Breast epithelium (tissue), 4 donors: ENCODE measurements around the gene POTEJ. TPM values are rescaled to one million over a fixed set of nuclear protein-coding genes. Genes with fewer than 3 reads are reported as not detected.
"Not testable (repeated sequence)": the region's sequence is repeated elsewhere in the genome, so short reads cannot be mapped to it uniquely, and the experiment has no call there.

Source experiments
- DNase-seq, 2 donors: peaks; one replicate each; pipeline ENCODE4 v3.0.0-alpha.2; 2019; ENCODE audit warnings: low spot score in 2 of 2
- H3K27ac ChIP-seq, 2 donors: fragments of 200-600 bp; sonication (generic) in 1 of 2; one replicate each; pipeline ENCODE4 v1.5.1; 2016 to 2019; ENCODE audit warnings: mild to moderate bottlenecking in 1 of 2
- H3K27me3 ChIP-seq, 2 donors: fragments of 200-600 bp; sonication (generic) in 1 of 2; one replicate each; pipeline versions ENCODE4 v1.5.1 to v1.6.0; 2017 to 2019; ENCODE audit warnings: control low read depth in 1 of 2, mild to moderate bottlenecking in 1 of 2
- H3K36me3 ChIP-seq: fragments of 200-600 bp; one replicate; pipeline ENCODE4 v1.5.1; 2019
- H3K4me1 ChIP-seq, 2 donors: fragments of 200-600 bp; sonication (generic); one replicate each; pipeline ENCODE4 v1.5.1; 2016 to 2019; ENCODE audit warnings: control low read depth in 1 of 2
- H3K4me3 ChIP-seq, 3 donors: fragments of 200-600 bp; sonication (generic); 1 replicate in 2 of 3; 2 replicates in 1 of 3; pipeline ENCODE4 v1.5.1; 2016 to 2019; ENCODE audit warnings: mild to moderate bottlenecking in 3 of 3, moderate library complexity in 2 of 3
- H3K9me3 ChIP-seq, 2 donors: fragments of 200-600 bp; sonication (generic) in 1 of 2; one replicate each; pipeline ENCODE4 v1.5.1; 2016 to 2019; ENCODE audit warnings: control low read depth in 1 of 2
- intact Hi-C: fragments of 100-400 bp; cut with DNase I; formaldehyde crosslinking; loops from one replicate; pipeline ENCODE4 v1.15.1; 2023; ENCODE audit warnings: low total_unique reads
- total RNA-seq, 3 donors: library from RNA; depleted of rRNA; stranded (reverse); fragments of >200 nt; gene quantifications; one replicate each; pipeline ENCODE4 v1.1.0, GENCODE V29; 2016

The POTEJ gene
- total RNA-seq, 3 donors from 2014 or later = not detected

DNA sequence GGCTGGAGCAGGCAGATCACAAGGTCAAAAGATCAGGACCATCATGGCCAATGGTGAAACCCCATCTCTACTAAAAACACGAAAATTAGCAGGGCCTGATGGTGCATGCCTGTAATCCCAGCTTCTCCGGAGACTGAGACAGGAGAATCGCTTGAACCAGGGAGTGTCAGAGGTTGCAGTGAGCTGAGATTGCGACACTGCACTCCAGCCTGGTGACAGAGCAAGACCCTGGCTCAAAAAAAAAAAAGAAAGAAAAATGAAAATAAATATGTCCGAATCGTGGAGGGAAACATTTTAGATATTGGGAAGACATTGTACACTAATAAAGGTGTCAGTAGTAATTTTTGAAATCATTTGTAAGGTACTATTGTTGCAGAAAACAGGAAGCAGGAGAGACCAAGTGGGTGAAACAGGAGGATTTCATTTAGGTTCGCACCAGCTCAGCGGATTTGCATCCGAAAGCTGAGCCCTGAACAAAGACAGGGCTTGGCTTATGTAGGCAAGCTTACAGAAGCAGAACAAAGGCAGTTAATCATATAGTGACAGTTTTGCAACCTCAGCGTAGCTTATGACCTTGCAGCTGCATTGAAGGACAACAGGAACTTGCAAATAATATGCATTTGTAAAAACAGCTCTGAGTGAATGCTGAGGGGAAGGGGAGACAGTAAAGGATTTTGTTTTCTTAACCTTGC lies 17.7 kb downstream of the POTEJ start:
- H3K27ac ChIP-seq, H3K4me1 ChIP-seq, H3K27me3 ChIP-seq, H3K36me3 ChIP-seq, DNase-seq, H3K9me3 ChIP-seq, H3K4me3 ChIP-seq, intact Hi-C loops: not testable (repeated sequence)

DNA sequence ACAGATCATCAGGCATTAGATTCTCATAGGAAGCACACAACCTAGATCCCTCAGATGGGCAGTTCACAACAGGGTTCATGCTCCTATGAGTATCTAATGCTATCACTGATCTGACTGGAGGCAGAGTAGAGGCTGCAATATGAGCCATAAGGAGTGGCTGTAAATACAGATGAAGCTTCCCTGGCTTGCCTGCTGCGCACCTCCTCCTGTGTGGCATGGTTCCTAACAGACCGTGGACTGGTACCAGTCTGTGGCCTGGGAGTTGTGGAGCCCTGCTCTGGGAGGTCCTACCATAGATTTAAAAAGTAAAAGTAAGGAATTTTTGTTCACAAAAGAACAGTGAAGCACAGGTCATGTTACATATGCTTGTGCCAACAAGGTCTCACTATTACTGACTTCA lies 27.7 kb downstream of the POTEJ start:
- intact Hi-C loops, H3K36me3 ChIP-seq, DNase-seq, H3K4me1 ChIP-seq, H3K4me3 ChIP-seq, H3K9me3 ChIP-seq, H3K27ac ChIP-seq, H3K27me3 ChIP-seq: not testable (repeated sequence)

DNA sequence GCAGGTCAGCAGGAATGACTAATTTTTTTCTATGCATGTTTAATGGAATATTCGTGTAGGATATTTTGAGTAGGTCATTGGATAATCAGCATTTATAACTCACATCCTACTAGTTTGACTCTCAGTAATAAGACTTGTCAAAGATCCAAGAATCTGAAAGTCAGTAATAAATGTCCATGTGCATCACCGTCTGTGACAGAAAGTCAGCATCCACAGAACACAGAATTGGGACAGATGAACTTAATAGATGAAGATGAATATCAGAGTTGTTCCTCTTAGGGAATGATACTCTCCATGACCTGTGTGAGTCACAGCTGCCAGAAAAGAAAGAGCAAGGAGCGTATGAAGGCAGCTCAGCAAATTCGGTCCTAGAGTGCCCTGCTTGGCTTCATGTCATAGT lies 30.4 kb downstream of the POTEJ start:
- H3K27ac ChIP-seq, intact Hi-C loops, H3K4me3 ChIP-seq, H3K4me1 ChIP-seq, H3K9me3 ChIP-seq, DNase-seq, H3K36me3 ChIP-seq, H3K27me3 ChIP-seq: not testable (repeated sequence)

DNA sequence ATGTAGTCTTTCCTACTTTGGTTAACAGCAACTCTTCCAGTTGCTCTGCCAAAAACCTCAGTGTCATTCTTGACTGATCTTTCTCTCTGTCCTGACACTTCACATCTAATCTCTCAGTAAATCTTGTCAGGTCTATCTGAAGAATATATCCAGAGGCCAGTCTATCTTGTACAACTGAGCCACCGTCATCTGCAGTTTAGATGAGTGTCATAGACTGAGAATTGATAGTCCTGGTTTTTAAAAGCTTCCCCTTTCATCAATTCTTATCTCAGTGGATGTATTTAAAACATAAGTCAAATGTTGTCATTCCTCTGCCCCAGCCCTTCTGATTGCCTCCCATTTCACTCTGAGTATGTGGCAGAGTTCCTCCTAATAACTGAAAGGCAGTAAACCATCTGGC lies 38.0 kb downstream of the POTEJ start:
- H3K27me3 ChIP-seq, intact Hi-C loops, H3K4me3 ChIP-seq, H3K36me3 ChIP-seq, H3K27ac ChIP-seq, H3K9me3 ChIP-seq, H3K4me1 ChIP-seq, DNase-seq: not testable (repeated sequence)

DNA sequence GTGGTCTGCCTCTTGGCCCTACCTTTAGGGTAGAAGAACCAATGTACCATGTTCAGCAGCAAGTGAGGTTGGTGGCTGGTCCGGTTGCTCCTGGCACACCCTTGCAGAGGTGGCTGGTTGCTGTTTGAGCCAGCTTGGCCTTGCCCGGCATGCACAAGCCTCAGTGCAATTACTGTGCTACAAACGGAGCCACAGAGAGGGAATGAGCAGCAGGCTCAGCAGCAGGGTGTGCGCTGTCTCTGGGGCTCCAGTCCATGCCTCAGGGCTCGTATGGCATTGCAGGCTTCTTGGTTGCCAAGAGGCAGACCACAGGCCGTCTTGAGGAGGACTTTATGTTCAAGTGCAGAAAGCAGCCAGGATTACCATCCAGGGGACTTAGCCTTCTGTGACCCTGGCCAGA lies 53.3 kb downstream of the POTEJ start:
- H3K27ac ChIP-seq, intact Hi-C loops, H3K27me3 ChIP-seq, H3K9me3 ChIP-seq, H3K36me3 ChIP-seq, DNase-seq, H3K4me1 ChIP-seq, H3K4me3 ChIP-seq: not testable (repeated sequence)

DNA sequence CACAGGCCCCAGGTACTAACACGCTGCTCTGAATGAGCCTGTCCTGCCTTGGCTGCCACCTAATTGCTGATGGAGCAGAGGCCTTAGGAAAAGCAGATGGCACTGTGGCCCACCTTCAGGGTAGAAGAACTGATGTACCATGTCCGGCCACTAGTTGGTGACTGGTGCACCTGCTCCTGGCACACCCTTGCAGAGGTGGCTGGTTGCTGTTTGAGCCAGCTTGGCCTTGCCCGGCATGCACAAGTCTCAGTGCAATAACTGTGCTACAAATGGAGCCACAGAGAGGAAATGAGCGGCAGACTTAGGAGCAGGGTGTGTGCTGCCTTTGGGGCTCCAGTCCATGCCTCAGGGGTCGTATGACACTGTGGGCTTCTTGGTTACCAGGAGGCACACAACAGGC lies 54.4 kb downstream of the POTEJ start:
- H3K4me3 ChIP-seq, H3K36me3 ChIP-seq, H3K4me1 ChIP-seq, H3K27me3 ChIP-seq, H3K9me3 ChIP-seq, H3K27ac ChIP-seq, intact Hi-C loops, DNase-seq: not testable (repeated sequence)

DNA sequence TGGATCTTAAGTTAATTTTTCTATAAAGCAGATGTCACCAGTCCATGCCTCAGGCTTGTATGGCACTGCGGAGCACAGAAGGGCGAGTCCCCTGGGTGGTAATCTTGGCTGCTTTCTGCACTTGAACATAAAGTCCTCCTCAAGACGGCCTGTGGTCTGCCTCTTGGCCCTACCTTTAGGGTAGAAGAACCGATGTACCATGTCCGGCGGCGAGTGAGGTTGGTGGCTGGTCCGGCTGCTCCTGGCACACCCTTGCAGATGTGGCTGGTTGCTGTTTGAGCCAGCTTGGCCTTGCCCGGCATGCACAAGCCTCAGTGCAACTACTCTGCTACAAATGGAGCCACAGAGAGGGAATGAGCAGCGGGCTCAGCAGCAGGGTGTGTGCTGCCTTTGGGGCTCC lies 56.3 kb downstream of the POTEJ start:
- H3K9me3 ChIP-seq, H3K27ac ChIP-seq, intact Hi-C loops, H3K4me1 ChIP-seq, H3K4me3 ChIP-seq, DNase-seq, H3K27me3 ChIP-seq, H3K36me3 ChIP-seq: not testable (repeated sequence)

DNA sequence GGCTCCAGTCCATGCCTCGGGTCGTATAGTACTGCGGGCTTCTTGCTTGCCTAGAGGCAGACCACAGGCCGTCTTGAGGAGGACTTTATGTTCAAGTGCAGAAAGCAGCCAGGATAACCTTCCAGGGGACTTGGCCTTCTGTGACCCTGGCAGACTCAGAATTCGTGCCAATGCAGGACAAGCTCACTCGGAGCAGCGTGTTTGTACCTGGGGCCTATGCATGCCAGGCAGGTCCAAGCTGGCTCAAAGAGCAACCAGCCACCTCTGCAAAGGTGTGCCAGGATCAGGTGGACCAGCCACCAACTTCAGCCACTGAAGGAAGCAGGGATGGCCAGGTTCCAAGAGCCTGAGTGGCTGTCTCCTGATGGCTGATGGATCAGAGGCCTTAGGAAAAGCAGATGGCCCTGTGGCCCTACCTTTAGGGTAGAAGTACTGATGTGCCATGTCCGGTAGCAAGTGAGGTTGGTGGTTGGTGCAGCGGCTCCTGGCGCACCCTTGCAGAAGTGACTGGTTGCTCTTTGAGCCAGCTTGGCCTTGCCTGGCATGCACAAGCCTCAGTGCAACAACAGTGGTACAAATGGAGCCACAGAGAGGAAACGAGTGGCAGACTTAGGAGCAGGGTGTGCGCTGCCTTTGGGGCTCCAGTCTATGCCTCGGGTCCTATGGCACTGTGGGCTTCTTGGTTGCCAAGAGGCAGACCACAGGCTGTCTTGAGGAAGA lies 58.9 kb downstream of the POTEJ start:
- H3K36me3 ChIP-seq, H3K9me3 ChIP-seq, DNase-seq, intact Hi-C loops, H3K4me1 ChIP-seq, H3K27me3 ChIP-seq, H3K27ac ChIP-seq, H3K4me3 ChIP-seq: not testable (repeated sequence)

DNA sequence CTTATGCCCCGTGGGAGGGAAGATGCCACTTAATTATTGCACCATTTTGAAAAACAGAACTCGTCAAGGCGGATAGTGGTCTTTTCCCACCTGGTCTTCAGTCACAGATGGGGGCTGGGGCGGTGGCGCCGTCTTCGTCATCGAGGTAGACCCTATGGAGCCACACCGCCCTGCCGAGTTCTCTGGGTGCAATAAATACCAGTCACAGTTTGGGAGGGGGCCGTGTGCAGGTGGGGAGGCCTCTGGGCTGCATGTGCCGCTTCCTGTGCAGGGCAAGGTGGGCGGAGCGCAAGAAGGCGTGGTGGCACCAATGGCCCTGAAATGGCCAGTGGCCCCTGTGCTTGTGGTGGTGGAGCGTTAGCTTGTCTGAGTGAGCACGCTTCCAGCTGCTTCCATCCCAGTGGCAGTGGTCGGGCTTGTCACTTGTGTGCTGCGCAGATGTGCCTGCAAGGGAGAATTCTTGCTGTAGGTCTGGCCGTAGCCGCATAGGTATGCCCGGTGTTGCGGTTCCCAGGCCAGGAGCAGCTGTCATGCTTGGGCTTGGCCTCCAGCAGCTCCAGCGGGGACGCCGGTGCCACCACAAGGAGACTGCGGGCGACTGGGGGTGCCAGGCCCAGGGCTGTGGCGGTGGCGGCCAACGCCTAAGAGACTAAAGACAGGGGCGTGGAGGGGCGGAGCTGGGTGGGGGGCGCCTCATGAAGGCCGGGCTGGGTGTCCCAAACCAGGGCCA lies 81.0 kb downstream of the POTEJ start:
- H3K9me3 ChIP-seq, H3K36me3 ChIP-seq, intact Hi-C loops, H3K27ac ChIP-seq, DNase-seq, H3K4me3 ChIP-seq, H3K27me3 ChIP-seq, H3K4me1 ChIP-seq: not testable (repeated sequence)

DNA sequence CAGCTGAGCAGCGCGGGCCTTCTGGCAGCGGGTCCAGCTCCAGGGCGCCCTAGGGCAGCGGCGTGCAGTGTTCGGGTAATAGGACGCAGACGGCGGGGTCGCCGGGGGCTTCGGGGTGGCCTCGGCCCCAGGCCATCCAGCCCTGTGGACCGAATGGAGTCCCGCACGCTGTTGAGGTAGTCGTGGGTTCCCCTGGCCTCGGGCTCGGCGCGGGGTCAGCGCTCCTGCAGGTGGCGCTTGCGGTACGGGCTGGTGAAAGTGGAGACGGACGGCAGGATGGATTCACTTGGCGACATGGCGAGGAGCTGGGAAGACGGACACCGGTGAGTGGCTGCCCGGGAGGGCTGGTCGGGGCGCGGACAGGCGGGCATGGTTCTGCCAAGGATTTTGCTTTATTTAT lies 82.2 kb downstream of the POTEJ start:
- H3K27ac ChIP-seq, DNase-seq, H3K36me3 ChIP-seq, intact Hi-C loops, H3K4me1 ChIP-seq, H3K9me3 ChIP-seq, H3K27me3 ChIP-seq: not testable (repeated sequence)
- peak overlapping the region in 2 of 3 donors; percentile 21 to 25 for H3K4me3 ChIP-seq

DNA sequence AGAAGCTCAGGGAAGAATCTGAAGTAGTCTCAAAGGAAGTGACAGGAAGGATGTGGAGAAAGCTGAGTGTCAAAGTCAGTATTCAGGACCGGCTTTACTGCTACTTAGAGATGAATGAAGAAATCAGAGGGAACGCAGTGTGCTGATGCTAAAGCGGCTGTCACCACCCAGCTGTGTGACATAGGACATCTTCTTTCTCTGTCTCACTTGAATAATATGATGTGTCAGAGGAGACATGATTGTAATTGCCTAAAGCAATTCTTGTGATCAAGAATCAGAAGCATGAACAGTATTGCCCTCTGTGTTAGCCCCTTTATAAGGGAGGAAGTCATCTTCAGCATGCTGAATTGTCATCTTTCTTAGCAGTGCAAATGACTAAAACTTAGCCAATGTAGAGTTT lies 92.0 kb downstream of the POTEJ start:
- DNase-seq, H3K4me1 ChIP-seq, H3K4me3 ChIP-seq, H3K36me3 ChIP-seq, intact Hi-C loops, H3K9me3 ChIP-seq, H3K27me3 ChIP-seq, H3K27ac ChIP-seq: not testable (repeated sequence)
